ENCODE data around the gene ASTN2.

- TF ChIP-seq CTCF (IDR thresholded peaks at IDR 0.05; ENCODE audit: borderline replicate concordance, extremely low read depth, low read length, poor library complexity, severe bottlenecking), result no peak
- TF ChIP-seq EZH2 (IDR thresholded peaks at IDR 0.05; ENCODE audit: borderline replicate concordance, low read depth, low read length, severe bottlenecking), result no peak
Measured at GRCh38 chr9:116569111-116569510, 845.7 kb downstream of the ASTN2 start.

Measured in DND-41 (cell line).